ENCODE results near the gene OSBP2.

The OSBP2 gene

GRCh38 chr22:30860176-30861105 lies 165.8 kb downstream of the OSBP2 start:
- no peaks in the 10 kb centered on the region for H3K4me1 Mint-ChIP-seq (ENCODE audit: low read depth)

GRCh38 chr22:30861131-30861530 lies 166.5 kb downstream of the OSBP2 start:
- no peaks in the 10 kb centered on the region for H3K27me3 Mint-ChIP-seq (ENCODE audit: low read depth)
- no peak overlapping the region for H3K4me3 Mint-ChIP-seq
- H3K4me1 Mint-ChIP-seq (ENCODE audit: low read depth), result no peaks in the 10 kb centered on the region
- H3K9me3 Mint-ChIP-seq, result no peaks in the 10 kb centered on the region
- no peaks in the 10 kb centered on the region for H3K36me3 Mint-ChIP-seq (ENCODE audit: low read depth)
- H3K27ac Mint-ChIP-seq, result no peak overlapping the region

More at GRCh38 chr22:30860176-30861105, 165.8 kb downstream of the OSBP2 start:
- H3K36me3 Mint-ChIP-seq (ENCODE audit: low read depth), result no peaks in the 10 kb centered on the region
- H3K4me3 Mint-ChIP-seq, result no peak overlapping the region
- H3K27ac Mint-ChIP-seq, result no peak overlapping the region
- H3K27me3 Mint-ChIP-seq (ENCODE audit: low read depth), result no peaks in the 10 kb centered on the region
- no peaks in the 10 kb centered on the region for H3K9me3 Mint-ChIP-seq

- H3K4me1 Mint-ChIP-seq (ENCODE audit: low read depth), result no peaks in the 10 kb centered on the region
- H3K27ac Mint-ChIP-seq, result no peak overlapping the region
- no peaks in the 10 kb centered on the region for H3K27me3 Mint-ChIP-seq (ENCODE audit: low read depth)
- H3K9me3 Mint-ChIP-seq, result no peaks in the 10 kb centered on the region
- H3K4me3 Mint-ChIP-seq, result no peak overlapping the region
- no peaks in the 10 kb centered on the region for H3K36me3 Mint-ChIP-seq (ENCODE audit: low read depth)
These were observed 167.2 kb downstream of the OSBP2 start for GRCh38 chr22:30861688-30862552.

GRCh38 chr22:30863081-30863833 lies 168.6 kb downstream of the OSBP2 start:
- Mint-ChIP-seq H3K36me3 (ENCODE audit: low read depth) (no peaks in the 10 kb centered on the region), H3K27me3 (ENCODE audit: low read depth) (no peaks in the 10 kb centered on the region), H3K27ac (no peak overlapping the region), H3K9me3 (no peaks in the 10 kb centered on the region), H3K4me1 (ENCODE audit: low read depth) (no peaks in the 10 kb centered on the region), H3K4me3 (no peak overlapping the region)

GRCh38 chr22:30864441-30865420 lies 170.1 kb downstream of the OSBP2 start:
- H3K9me3 Mint-ChIP-seq, result no peaks in the 10 kb centered on the region
- H3K4me3 Mint-ChIP-seq, result no peak overlapping the region
- no peak overlapping the region for H3K27ac Mint-ChIP-seq
- no peaks in the 10 kb centered on the region for H3K27me3 Mint-ChIP-seq (ENCODE audit: low read depth)
- no peaks in the 10 kb centered on the region for H3K36me3 Mint-ChIP-seq (ENCODE audit: low read depth)
- H3K4me1 Mint-ChIP-seq (ENCODE audit: low read depth), result no peaks in the 10 kb centered on the region

- no peaks in the 10 kb centered on the region for H3K36me3 Mint-ChIP-seq (ENCODE audit: low read depth)
- no peaks in the 10 kb centered on the region for H3K4me1 Mint-ChIP-seq (ENCODE audit: low read depth)
- H3K9me3 Mint-ChIP-seq, result no peaks in the 10 kb centered on the region
- no peak overlapping the region for H3K27ac Mint-ChIP-seq
- H3K27me3 Mint-ChIP-seq (ENCODE audit: low read depth), result no peaks in the 10 kb centered on the region
- no peak overlapping the region for H3K4me3 Mint-ChIP-seq
These were observed 171.0 kb downstream of the OSBP2 start for GRCh38 chr22:30865656-30866055.

GRCh38 chr22:30866216-30866615 lies 171.5 kb downstream of the OSBP2 start:
- H3K27ac Mint-ChIP-seq, result no peak overlapping the region
- H3K4me3 Mint-ChIP-seq, result no peak overlapping the region
- H3K36me3 Mint-ChIP-seq (ENCODE audit: low read depth), result no peaks in the 10 kb centered on the region
- H3K27me3 Mint-ChIP-seq (ENCODE audit: low read depth), result no peaks in the 10 kb centered on the region
- H3K9me3 Mint-ChIP-seq, result no peaks in the 10 kb centered on the region
- H3K4me1 Mint-ChIP-seq (ENCODE audit: low read depth), result no peaks in the 10 kb centered on the region

- H3K4me1 Mint-ChIP-seq (ENCODE audit: low read depth), result no peaks in the 10 kb centered on the region
- H3K9me3 Mint-ChIP-seq, result no peaks in the 10 kb centered on the region
- no peak overlapping the region for H3K27ac Mint-ChIP-seq
- H3K36me3 Mint-ChIP-seq (ENCODE audit: low read depth), result no peaks in the 10 kb centered on the region
- H3K4me3 Mint-ChIP-seq, result no peak overlapping the region
- H3K27me3 Mint-ChIP-seq (ENCODE audit: low read depth), result no peaks in the 10 kb centered on the region
These were observed 172.2 kb downstream of the OSBP2 start for GRCh38 chr22:30866811-30867271.

- Mint-ChIP-seq H3K9me3 (no peaks in the 10 kb centered on the region), H3K27me3 (ENCODE audit: low read depth) (no peaks in the 10 kb centered on the region), H3K27ac (no peak overlapping the region), H3K4me1 (ENCODE audit: low read depth) (no peaks in the 10 kb centered on the region), H3K36me3 (ENCODE audit: low read depth) (no peaks in the 10 kb centered on the region), H3K4me3 (no peak overlapping the region)
These were observed 173.3 kb downstream of the OSBP2 start for GRCh38 chr22:30867746-30868662.

- Mint-ChIP-seq H3K9me3 (no peaks in the 10 kb centered on the region), H3K4me1 (ENCODE audit: low read depth) (no peaks in the 10 kb centered on the region), H3K36me3 (ENCODE audit: low read depth) (no peaks in the 10 kb centered on the region), H3K27ac (no peak overlapping the region), H3K27me3 (ENCODE audit: low read depth) (no peaks in the 10 kb centered on the region), H3K4me3 (no peak overlapping the region)
These were observed 174.2 kb downstream of the OSBP2 start for GRCh38 chr22:30868663-30869385.

GRCh38 chr22:30869667-30870395 lies 175.2 kb downstream of the OSBP2 start:
- H3K27ac Mint-ChIP-seq, result no peak overlapping the region
- H3K27me3 Mint-ChIP-seq (ENCODE audit: low read depth), result no peaks in the 10 kb centered on the region
- H3K4me3 Mint-ChIP-seq, result no peak overlapping the region
- no peaks in the 10 kb centered on the region for H3K36me3 Mint-ChIP-seq (ENCODE audit: low read depth)
- no peaks in the 10 kb centered on the region for H3K9me3 Mint-ChIP-seq
- H3K4me1 Mint-ChIP-seq (ENCODE audit: low read depth), result no peaks in the 10 kb centered on the region
